ENCODE measurements around the gene SPON2.
"Not testable (repeated sequence)": the region's sequence is repeated elsewhere in the genome, so short reads cannot be mapped to it uniquely, and the experiment has no call there.

The SPON2 gene

DNA sequence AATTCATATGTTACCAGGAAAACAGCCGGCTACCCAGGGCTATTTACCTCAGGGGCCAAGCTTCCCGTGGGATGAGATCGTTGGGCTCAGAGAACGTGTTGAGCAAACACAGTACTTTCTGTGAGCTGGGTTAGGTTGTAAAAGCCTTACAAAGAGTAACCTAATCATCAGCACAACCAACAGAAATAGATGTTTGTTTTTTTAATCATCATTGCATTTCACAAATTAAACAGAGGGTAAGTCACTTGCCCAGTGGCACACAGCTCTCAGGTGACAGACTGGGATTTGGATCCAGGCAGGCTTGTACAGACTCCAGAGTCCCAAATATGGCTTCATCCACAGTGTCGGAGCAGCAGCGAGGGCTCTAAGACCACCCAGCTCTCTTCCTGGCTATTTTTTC, 20.1 kb downstream of the SPON2 start:
- DNase-seq (ENCODE audit: low read depth in 2 of 2, low spot score in 1 of 2), result no peak

DNA sequence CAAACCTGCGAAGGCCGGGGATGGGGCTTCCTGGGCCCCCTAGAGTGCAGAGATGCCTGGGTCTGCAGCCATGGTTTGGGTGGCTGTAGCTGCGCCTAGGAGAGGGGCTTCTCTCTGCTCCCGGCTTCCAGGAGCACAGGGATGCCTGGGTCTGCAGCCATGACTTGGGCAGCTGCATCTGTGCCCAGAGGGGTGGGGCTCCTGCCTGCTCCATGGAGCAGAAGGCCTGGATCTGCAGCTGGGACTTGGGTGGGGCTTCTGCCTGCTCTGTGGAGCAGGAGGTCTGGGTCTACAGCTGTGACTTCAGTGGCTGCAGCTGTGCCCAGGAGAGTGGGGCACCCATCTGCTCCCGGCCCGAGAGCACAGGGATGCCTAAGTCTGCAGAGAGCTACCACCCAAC, 20.8 kb downstream of the SPON2 start:
- DNase-seq (ENCODE audit: low read depth in 2 of 2, low spot score in 1 of 2), result no peak

DNA sequence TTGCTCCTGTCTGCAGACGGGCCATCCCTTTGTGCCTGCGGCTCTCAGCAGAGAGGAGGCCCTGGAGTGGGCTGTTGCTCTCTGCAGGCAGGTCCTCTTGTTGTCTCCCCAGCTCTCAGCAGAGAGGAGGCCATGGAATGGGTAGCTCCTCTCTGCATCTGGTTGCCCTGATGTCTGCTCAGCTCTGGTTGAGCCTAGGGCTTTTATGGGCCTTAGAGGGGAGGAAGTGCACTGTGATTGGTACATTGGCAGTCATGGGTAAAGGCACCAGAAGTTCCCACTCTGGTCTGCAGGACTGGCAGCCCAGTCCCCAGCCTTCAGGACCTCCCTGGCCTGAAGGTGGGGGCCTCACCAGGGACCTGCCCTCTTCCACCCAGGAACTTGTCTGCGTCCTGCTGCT, 21.5 kb downstream of the SPON2 start:
- no peak for DNase-seq (ENCODE audit: low read depth in 2 of 2, low spot score in 1 of 2)

DNA sequence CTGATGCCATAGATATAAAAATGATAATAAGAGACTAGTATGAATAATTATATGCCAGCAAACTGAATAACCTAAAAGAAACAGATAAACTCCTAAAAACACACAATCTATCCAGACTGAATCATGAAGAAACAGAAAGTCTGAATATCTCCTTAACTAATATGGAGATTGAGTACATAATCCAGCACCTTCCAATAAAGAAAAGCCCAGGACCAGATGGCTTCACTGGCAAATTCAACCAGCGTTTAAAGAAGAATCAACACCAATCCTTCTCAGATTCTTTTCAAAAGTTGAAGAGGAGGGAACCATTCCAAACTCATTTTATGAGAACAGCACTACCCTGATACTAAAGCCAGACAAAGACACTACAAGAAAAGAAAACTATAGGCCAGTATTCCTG, 32.5 kb downstream of the SPON2 start:
- no peak for DNase-seq (ENCODE audit: low read depth in 2 of 2, low spot score in 1 of 2)

DNA sequence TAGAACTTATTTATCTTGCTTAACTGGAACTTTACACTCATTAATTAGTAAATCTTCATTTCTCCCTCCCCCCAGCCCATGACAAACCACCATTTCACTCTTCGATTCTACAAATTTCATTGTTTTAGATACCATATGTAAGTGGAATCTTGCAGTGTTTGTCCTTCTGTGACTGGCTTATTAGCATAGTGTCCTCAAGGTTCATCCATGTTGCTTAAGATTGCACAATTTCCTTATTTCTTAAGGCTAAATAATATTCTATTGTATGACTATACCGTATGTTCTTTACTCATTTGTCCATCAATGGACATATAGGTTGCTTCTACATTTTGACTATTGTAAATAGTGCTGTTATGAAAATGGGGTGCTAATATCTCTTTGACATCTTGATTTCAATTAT, 34.5 kb downstream of the SPON2 start:
- no peak for DNase-seq (ENCODE audit: low read depth in 2 of 2, low spot score in 1 of 2)

DNA sequence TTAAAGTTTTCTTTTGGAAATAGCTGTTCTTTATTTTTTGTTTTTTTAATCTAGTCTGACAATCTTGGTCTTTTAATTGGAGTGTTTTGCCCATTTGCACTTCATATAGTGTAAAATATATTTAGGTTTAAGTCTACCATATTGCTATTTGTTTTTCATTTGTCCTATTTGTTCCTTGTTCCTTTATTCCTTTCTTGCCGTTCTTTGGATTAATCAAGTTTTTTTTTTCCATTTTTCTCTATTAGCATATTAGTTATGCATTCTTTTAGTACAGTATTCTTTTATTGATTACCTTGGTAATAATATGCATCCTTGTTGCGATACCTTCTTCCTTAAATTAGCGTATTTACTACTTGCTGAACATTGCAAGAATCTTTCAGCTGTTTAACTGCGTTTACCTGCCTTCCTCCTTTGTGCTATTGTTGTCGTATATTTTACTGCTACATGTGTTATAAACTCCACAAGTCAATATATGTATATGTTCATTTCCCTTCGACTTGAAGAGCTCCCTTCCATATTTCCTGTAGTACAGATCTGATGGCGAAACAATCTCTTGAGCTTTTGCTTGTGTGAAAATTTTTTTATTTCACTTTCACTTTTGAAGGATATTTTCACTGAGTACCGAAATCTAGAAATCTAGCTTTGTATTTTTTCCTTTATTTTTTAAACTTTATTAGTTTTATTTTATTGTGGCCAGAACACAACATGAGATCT, 35.2 kb downstream of the SPON2 start:
- DNase-seq (ENCODE audit: low read depth in 2 of 2, low spot score in 1 of 2), result no peak

DNA sequence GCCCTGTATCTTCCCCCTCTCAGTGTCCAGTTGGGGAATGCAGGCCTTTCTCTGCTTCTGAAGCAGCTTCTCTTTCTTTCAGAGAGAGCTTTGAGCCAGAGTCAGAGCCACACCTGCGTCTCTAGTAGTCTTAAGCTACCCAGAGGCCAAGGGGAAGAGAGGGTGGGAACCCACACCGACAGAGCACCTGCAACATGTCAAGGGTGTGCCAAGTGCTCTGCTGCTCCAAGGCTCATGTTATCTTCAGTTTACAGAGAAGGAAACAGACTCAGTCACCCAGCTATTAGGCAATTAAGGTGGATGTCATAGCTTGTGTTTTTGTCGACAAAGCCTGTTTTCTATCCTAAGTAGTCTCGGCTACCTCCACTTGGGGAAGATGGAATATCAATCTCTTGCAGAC, 36.3 kb downstream of the SPON2 start:
- DNase-seq (ENCODE audit: low read depth in 2 of 2, low spot score in 1 of 2), result no peak

DNA sequence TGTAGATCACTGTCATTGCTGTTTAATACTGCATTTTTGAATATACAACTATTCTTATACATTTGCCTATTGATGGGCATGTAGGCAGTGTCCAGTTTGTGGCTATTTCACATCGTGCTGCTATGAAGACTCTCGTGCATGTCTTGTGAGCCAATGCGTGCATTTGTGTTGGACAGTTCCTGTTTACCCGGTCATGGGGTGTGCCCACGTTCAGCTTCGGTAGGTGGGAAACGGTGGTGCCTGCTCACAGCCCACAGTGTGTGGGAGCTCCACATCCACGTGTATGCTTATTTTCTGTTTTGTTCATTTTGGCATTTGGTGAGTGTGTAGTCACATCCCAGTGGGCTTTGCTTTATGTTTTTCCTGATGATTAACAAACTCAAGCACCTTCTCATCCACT, 39.4 kb downstream of the SPON2 start:
- no peak for DNase-seq (ENCODE audit: low read depth in 2 of 2, low spot score in 1 of 2)

DNA sequence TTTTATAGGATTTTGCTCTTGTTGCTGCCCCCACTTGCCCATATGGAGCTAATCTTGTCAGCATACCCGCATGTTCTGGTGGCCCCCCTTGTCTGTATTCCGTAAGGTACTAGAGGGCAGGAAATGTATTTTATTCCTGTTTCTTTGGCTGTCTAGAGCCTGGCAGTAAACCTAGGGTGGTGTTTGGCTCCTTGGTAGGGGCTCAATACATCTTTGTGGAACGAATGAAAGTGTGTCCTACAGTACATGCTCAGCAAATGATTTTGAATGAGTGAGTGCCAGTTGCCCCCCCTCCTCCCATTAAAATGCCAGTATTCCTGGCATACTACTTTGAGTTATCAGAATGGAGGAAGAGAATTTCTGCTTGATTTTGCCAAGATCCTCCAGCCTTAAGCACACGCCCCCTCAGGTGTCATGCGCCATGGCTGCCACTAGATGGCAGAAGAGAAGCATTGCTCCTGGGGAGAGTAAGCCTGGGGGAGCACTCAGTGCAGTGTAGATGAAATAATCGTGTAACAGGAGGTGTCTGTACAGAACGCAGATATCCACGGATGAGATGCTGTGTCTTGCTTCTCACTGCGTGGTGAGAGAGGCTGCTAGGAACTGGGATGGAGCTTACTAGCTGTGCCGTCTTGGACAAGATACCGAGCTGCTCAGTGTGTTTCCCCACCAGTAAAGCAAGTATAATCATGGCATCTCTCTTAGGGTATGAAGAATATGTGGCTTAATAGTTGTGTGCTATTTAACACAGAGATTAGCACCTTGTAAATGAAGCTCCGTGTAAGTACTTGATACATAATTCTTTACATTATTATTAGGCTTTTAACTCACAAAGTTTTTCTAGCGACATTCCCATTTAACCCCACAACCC, 41.8 kb downstream of the SPON2 start:
- DNase-seq (ENCODE audit: low read depth in 2 of 2, low spot score in 1 of 2), result peak; percentile 45 to 55

DNA sequence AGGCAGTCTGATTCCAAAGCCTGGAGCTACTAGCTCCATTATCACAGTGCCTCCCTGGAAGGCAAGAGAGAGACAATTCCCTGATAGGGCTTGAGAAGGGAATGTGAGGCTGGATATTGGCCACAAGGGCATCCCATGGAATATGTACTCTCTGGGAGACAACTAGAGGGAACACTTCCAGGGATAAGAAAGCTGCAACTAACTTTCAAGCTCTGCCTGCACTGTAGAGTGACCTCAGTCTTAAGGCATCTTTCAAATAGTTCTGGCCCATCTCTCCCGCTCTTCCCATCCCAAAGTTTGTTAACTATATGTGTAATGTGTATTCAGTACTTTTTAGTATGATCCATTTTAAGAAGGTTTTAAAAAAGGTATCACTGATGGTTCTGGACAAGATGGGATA, 45.9 kb downstream of the SPON2 start:
- no peak for DNase-seq (ENCODE audit: low read depth in 2 of 2, low spot score in 1 of 2)

DNA sequence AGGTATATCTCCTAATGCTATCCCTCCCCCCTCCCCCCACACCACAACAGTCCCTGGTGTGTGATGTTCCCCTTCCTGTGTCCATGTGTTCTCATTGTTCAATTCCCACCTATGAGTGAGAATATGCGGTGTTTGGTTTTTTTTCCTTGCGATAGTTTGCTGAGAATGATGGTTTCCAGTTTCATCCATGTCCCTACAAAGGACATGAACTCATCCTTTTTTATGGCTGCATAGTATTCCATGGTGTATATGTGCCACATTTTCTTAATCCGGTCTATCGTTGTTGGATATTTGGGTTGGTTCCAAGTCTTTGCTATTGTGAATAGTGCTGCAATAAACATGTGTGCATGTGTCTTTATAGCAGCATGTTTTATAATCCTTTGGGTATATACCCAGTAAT, 46.9 kb downstream of the SPON2 start:
- DNase-seq (ENCODE audit: low read depth in 2 of 2, low spot score in 1 of 2), result not testable (repeated sequence)

DNA sequence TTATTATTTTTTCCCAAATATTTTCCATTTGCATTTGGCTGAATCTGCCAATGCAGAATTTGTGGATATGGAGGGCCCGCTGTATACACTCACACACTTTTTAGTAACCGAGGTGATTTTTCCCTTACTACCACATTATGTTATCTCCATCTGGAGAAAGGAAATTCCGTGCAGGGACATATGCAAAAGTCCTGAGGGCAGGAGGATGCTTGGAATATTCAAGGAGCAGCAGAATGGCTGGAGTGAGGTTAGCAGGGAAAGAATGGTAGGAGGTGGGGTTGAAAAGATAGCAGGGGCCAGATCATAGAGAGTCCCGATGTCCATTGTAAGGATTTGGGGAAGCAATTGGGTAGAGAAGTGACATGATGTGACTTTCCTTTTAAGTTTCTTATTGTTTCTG, 47.6 kb downstream of the SPON2 start:
- DNase-seq (ENCODE audit: low read depth in 2 of 2, low spot score in 1 of 2), result no peak

DNA sequence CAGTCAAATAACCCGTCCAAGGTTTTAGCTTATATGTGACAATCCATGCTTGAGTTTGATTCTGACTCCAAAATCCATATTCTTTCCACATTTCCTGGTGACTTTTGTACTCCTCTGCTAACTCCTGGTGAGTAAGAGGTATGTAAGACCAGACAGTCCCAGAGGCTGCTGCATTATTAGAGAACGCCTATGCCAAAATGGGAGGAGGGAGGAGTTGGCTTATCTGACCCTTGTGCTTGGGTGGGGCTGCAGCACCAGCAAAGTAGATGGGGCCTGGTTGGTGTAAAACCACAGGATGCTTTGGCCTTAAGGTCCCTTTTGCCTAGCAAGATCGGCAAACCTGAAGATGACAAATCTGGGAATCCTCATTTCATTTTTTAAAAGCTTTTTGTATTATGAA, 49.9 kb downstream of the SPON2 start:
- no peak for DNase-seq (ENCODE audit: low read depth in 2 of 2, low spot score in 1 of 2)
